PC-3 (cell line): Measurements from ENCODE around the gene ERGIC1.

Experiments
- CTCF ChIP-seq: fragments of 300-600 bp; sonication (generic); conservative IDR thresholded peaks from 2 replicates; pipeline ENCODE4 v1.5.1; 2017; ENCODE audit warnings: antibody characterized with exemption, low read depth, mild to moderate bottlenecking, low read length
- EZH2 ChIP-seq: fragments of 300-600 bp; sonication (generic); IDR thresholded peaks from one replicate; pipeline ENCODE4 v1.6.1; 2017; ENCODE audit warnings: antibody characterized with exemption, mild to moderate bottlenecking, low read length; ENCODE audit not compliant: unreplicated experiment
- EZH2phosphoT487 ChIP-seq: fragments of 300-600 bp; sonication (generic); IDR thresholded peaks from 2 replicates; pipeline ENCODE4 v1.6.1; 2018; ENCODE audit warnings: mild to moderate bottlenecking, antibody characterized with exemption, low read length, borderline replicate concordance

GRCh38 chr5:172958331-172959046 is 124.4 kb downstream of the ERGIC1 start:
- TF ChIP-seq CTCF: no peak
- no peak for TF ChIP-seq EZH2
- no peak for TF ChIP-seq EZH2phosphoT487
